ENCODE data around the gene SEC14L2. TPM values are rescaled to one million over a fixed set of nuclear protein-coding genes. Genes with fewer than 3 reads are reported as not detected.

SEC14L2 gene
- total and polyA plus RNA-seq, 2 donors (not counting 1 experiment from before 2014, with no cell fraction given) = 0.24 to 0.67 TPM

GRCh38 chr22:30398685-30399680, 2.2 kb downstream of the SEC14L2 start:
- Histone ChIP-seq H3K27me3 (replicated peaks in 1 of 4; ENCODE audit: control extremely low read depth in 1 of 4, control insufficient read depth in 3 of 4, insufficient read depth in 4 of 4, low read length in 3 of 4) (peaks cover 0 to 40% (median 26%) of the 10 kb centered on the region in 4 experiments), H3K36me3 (replicated peaks in 1 of 2; ENCODE audit: control extremely low read depth in 1 of 2, control insufficient read depth in 1 of 2, extremely low read depth in 1 of 2, insufficient read depth in 2 of 2, low read length in 1 of 2) (no peaks in the 10 kb centered on the region), H3K79me2 (ENCODE audit: control insufficient read depth, insufficient read depth, low read length) (no peaks in the 10 kb centered on the region), H3K4me3 (ENCODE audit: control extremely low read depth in 1 of 5, extremely low read depth in 1 of 5, insufficient read depth in 1 of 5, low read depth in 2 of 5, low read length in 4 of 5) (no peak overlapping the region), H4K20me1 (ENCODE audit: control insufficient read depth, insufficient read depth, low read length, poor library complexity, severe bottlenecking) (no peaks in the 10 kb centered on the region), H3K27ac (ENCODE audit: low read length in 2 of 2) (no peak overlapping the region), H3K4me2 (replicated peaks; ENCODE audit: low read depth, low read length, poor library complexity, severe bottlenecking) (no peak overlapping the region), H3K4me1 (ENCODE audit: control insufficient read depth in 2 of 2, insufficient read depth in 2 of 2, low read length in 2 of 2) (peaks cover 17 to 22% of the 10 kb centered on the region in 2 donors), H3K9me3 (ENCODE audit: control extremely low read depth in 1 of 3, control insufficient read depth in 2 of 3, insufficient read depth in 1 of 3, low read length in 2 of 3) (peaks cover 0 to 8% (median 0%) of the 10 kb centered on the region in 3 donors), H2AFZ (ENCODE audit: insufficient read depth, low read depth, low read length, poor library complexity, severe bottlenecking) (no peak overlapping the region), H3K9ac (ENCODE audit: low read length) (no peak overlapping the region)
- CTCF ChIA-PET = interaction anchor here (0.5 to 19.9 kb wide), 2 partner anchors 31 to 110 kb away, joined by 3 to 510 read pairs; partner anchors contain the start of gene CASTOR1
- Mint-ChIP-seq H3K27ac (peak overlapping the region; percentile 43), H3K9me3 (ENCODE audit: insufficient read depth) (no peaks in the 10 kb centered on the region), H3K27me3 (peaks cover 39% of the 10 kb centered on the region), H3K4me3 (peak overlapping the region; percentile 24), H3K4me1 (peaks cover 10% of the 10 kb centered on the region)
- 74% methylated on average over 11 of the region's 25 CpGs for WGBS (ENCODE audit: insufficient coverage)
- no peak for DNase-seq
- ATAC-seq (ENCODE audit: low read depth) = no peak
- TF ChIP-seq CTCF (IDR thresholded peaks at IDR 0.05) (no peak), EZH2 (IDR thresholded peaks at IDR 0.05; ENCODE audit: borderline replicate concordance, insufficient read depth, low read depth, low read length, poor library complexity, severe bottlenecking) (no peak)
- intact Hi-C loops (cut with micrococcal nuclease) = loop anchor here (10.0 kb wide), 1 partner anchor 196 kb away; the partner anchor contains the start of gene PES1
- POLR2A ChIA-PET = interaction anchor here (0.6 kb wide), 1 partner anchor 793 kb away, joined by 13 read pairs; no protein-coding TSS in a partner anchor
